HG03025 (cell line): Measurements from ENCODE around the gene CMTM3.
"Not testable (repeated sequence)": the region's sequence is repeated elsewhere in the genome, so short reads cannot be mapped to it uniquely, and the experiment has no call there.

Experiments used
- ATAC-seq: cut with Tn5 transposase; IDR thresholded peaks from one replicate; pipeline ENCODE4 v1.9.1; 2021; ENCODE audit warnings: mild to moderate bottlenecking, moderate library complexity; ENCODE audit not compliant: unreplicated experiment, low FRiP score

CMTM3 gene

DNA sequence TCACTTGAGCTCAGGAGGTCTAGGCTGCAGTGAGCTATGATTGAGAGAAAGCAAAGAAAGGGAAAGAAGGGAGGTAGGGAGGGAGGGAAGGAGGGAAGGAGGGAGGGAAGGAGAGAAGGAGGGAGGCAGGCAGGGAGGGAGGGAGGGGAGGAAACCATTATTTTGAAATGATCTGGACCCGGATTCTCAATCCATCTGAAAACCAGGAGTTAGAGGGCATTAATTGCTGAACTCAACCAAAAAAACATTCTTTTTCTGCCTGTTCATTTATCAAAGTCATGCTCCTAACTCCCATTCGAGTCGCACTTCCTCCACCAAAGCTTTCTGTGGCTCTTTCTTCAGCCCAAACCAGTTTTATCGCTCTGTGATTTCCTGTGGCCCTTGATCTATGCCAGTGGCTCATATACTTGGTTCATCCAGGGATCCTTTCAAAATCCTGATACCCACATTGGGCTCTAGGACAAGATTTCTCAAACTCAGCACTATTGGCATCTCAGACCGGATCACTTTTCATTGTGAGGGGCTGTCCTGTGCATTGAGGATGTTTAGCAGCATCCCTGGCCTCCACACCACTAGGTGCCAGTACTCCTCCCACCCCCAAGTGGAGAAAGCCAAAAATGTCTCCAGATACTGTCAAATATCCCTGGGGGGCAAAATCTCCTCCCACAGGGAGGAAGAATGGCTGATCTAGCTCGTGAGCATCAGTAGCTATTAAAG is 53.8 kb downstream of the CMTM3 start:
- ATAC-seq = no peak

DNA sequence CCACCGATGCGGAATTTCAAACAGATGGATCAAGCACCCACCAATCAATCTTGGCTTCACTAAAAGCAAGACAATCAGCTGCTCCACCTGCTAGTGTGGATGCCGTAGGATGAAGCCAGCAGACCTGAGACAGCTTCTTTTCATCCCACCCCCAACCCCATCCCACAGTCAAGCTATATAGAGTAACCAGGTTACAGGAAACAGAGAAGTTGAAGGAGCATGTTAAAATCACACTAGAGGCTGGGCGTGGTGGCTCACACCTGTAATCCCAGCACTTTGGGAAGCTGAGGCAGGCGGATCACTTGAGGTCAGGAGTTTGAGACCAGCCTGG is 54.3 kb downstream of the CMTM3 start:
- ATAC-seq = no peak

GRCh38 chr16:66660422-66661209 is 56.1 kb downstream of the CMTM3 start:
- ATAC-seq = no peak

DNA sequence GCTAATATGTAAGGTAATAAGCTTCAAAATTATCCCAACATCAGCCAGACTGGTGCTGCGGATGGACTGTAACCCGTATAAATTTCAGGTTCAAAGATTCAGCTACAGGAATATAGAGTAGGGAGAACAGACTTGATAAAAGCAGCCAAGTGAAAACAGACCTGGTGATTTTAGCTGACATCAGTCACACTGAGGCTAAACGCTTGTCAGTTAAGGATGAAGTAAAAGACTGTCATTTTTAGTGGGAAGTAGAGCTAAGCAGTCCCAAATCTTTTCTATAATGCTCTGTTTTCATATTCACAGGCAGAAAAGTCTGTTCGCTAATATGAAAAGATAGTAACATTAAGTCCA is 56.7 kb downstream of the CMTM3 start:
- no peak for ATAC-seq

- not testable (repeated sequence) for ATAC-seq
Measured at GRCh38 chr16:66661671-66662346, 57.3 kb downstream of the CMTM3 start.

DNA sequence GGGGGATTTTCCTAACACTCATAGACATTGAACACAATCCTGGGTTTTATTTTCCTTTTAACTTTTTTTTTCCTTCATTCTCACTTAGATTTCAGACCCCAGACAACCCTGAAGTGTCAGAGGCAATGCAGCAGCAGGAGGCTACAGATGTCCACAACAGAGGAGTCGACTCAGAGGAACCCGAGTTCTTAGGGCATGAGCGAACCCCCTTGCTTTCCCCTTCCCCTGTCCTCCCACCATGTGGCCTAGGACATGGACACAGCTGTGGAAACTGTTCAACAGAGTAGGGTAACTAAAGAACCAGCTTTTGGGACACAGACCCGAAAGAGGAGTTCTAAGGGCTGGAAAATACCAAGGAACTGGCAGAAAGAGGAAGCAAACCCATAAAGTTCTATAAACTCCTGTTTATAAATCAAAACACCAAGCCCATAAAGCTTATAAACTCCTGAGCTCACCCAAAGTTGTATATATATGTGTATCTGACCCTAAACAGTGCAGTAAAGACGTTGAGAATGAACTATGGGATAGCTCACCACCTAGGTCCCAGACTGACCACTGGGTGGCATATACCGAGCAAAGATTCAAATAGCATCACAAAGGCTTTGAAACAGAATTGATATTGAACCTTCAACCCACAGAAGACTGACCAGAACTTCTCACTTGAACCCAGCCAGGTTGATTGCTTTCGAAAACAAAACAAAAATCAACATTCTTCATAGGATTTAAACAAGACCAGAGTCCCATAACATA is 58.1 kb downstream of the CMTM3 start:
- no peak for ATAC-seq
